PFSK-1 (cell line): ENCODE data around the gene CDCA3.

Experiments
- POLR2AphosphoS5 ChIP-seq: IDR thresholded peaks from 2 replicates; pipeline ENCODE4 v1.6.1; 2012; ENCODE audit warnings: low read depth, mild to moderate bottlenecking, control low read depth, low read length, moderate library complexity
- SIN3A ChIP-seq: IDR thresholded peaks from 2 replicates; pipeline ENCODE4 v1.6.1; 2012; ENCODE audit warnings: mild to moderate bottlenecking, low read length, moderate library complexity, borderline replicate concordance; ENCODE audit not compliant: insufficient read depth
- TF ChIP-seq, protein P1 (sequence below), 2 experiments: IDR thresholded peaks; 2 replicates each; pipeline versions ENCODE4 v1.6.1 to v1.8.0; 2011 to 2012; ENCODE audit warnings: low read depth in 2 of 2, low read length in 2 of 2, control low read depth in 1 of 2, inconsistent platforms in 1 of 2, mild to moderate bottlenecking in 1 of 2, moderate library complexity in 1 of 2; ENCODE audit not compliant: insufficient read depth in 1 of 2

- no peak for TF ChIP-seq POLR2AphosphoS5
- no peak for TF ChIP-seq SIN3A
- TF ChIP-seq, protein P1, sequence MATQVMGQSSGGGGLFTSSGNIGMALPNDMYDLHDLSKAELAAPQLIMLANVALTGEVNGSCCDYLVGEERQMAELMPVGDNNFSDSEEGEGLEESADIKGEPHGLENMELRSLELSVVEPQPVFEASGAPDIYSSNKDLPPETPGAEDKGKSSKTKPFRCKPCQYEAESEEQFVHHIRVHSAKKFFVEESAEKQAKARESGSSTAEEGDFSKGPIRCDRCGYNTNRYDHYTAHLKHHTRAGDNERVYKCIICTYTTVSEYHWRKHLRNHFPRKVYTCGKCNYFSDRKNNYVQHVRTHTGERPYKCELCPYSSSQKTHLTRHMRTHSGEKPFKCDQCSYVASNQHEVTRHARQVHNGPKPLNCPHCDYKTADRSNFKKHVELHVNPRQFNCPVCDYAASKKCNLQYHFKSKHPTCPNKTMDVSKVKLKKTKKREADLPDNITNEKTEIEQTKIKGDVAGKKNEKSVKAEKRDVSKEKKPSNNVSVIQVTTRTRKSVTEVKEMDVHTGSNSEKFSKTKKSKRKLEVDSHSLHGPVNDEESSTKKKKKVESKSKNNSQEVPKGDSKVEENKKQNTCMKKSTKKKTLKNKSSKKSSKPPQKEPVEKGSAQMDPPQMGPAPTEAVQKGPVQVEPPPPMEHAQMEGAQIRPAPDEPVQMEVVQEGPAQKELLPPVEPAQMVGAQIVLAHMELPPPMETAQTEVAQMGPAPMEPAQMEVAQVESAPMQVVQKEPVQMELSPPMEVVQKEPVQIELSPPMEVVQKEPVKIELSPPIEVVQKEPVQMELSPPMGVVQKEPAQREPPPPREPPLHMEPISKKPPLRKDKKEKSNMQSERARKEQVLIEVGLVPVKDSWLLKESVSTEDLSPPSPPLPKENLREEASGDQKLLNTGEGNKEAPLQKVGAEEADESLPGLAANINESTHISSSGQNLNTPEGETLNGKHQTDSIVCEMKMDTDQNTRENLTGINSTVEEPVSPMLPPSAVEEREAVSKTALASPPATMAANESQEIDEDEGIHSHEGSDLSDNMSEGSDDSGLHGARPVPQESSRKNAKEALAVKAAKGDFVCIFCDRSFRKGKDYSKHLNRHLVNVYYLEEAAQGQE (IDR thresholded peaks at IDR 0.05; ENCODE audit: insufficient read depth in 1 of 2, low read depth in 2 of 2, low read length in 2 of 2) = no peak
These were observed 34.0 kb downstream of the CDCA3 start for GRCh38 chr12:6817098-6817497.
